ENCODE measurements around the gene ARHGAP31. TPM values are rescaled to one million over a fixed set of nuclear protein-coding genes. Genes with fewer than 3 reads are reported as not detected.

The ARHGAP31 gene
- polyA plus RNA-seq, 3 donors = 4.7 to 9.8 (median 7.6) TPM

DNA sequence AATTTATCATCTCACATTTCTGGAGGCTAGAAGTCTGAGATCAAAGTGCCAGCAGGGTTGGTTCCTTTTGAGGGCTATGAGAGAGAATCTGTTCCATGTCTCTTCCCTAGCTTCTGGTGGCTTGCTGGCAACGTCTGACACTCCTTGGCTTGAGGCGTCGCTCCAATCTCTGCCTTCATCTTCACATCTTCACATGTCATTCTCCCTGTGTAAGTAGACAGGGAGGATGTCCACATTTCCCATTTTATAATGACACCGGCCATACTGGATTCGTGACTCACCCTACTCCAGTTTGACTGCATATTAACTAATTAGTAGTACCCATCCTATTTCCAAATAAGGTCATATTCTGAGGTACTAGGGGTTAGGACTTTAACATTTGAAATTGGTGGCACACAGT lies 17.5 kb upstream of the ARHGAP31 start:
- intact Hi-C loops (cut with micrococcal nuclease) = loop anchor here in 1 of 2 donors (5.0 kb wide), 1 partner anchor 76 kb away; no protein-coding TSS in a partner anchor
- no peak for TF ChIP-seq CTCF (IDR thresholded peaks at IDR 0.05)

GRCh38 chr3:119279101-119279554 lies 15.1 kb upstream of the ARHGAP31 start:
- DNase-seq = no peak
- no peaks in the 10 kb centered on the region for H3K4me1 ChIP-seq (ENCODE audit: control insufficient read depth in 1 of 2, insufficient read depth in 2 of 2, low read length in 2 of 2)
- peaks cover 2% of the 10 kb centered on the region for H3K4me1 Mint-ChIP-seq
- no peak overlapping the region for H3K27ac ChIP-seq (ENCODE audit: low read depth in 1 of 2, low read length in 2 of 2)
- H4K20me1 ChIP-seq (ENCODE audit: insufficient read depth, low read length) = no peaks in the 10 kb centered on the region
- TF ChIP-seq CTCF (IDR thresholded peaks at IDR 0.05) = no peak
- peaks cover 18 to 26% (median 24%) of the 10 kb centered on the region in 7 donors for H3K9me3 Mint-ChIP-seq
- no peaks in the 10 kb centered on the region for H3K79me2 ChIP-seq (ENCODE audit: insufficient read depth, low read length)
- H3K4me2 ChIP-seq (replicated peaks; ENCODE audit: extremely low read depth, low read length, poor library complexity, severe bottlenecking) = no peak overlapping the region
- no peaks in the 10 kb centered on the region for H3K27me3 ChIP-seq (ENCODE audit: control insufficient read depth in 2 of 2, insufficient read depth in 2 of 2, low read length in 2 of 2)
- no peak overlapping the region for H2AFZ ChIP-seq (ENCODE audit: insufficient read depth, low read depth, low read length, poor library complexity, severe bottlenecking)
- H3K27ac Mint-ChIP-seq = no peak overlapping the region
- no peak overlapping the region for H3K4me3 ChIP-seq (replicated peaks in 1 of 3; ENCODE audit: low read depth in 2 of 3, low read length in 3 of 3)
- intact Hi-C loops (cut with micrococcal nuclease) = loop anchor here in 1 of 2 donors (5.0 kb wide), 1 partner anchor 73 kb away; no protein-coding TSS in a partner anchor
- H3K36me3 ChIP-seq (replicated peaks in 1 of 2; ENCODE audit: control insufficient read depth in 1 of 2, insufficient read depth in 2 of 2, low read length in 2 of 2) = no peaks in the 10 kb centered on the region
- peaks cover 13 to 14% of the 10 kb centered on the region in 2 donors for H3K9me3 ChIP-seq (replicated peaks in 1 of 2; ENCODE audit: control insufficient read depth in 1 of 2, insufficient read depth in 1 of 2, low read length in 2 of 2)
- peaks cover 3 to 4% of the 10 kb centered on the region in 2 donors for H3K36me3 Mint-ChIP-seq
- WGBS (ENCODE audit: insufficient coverage) = no CpG with 5 or more reads among the region's 6 CpGs
- no peak overlapping the region for H3K4me3 Mint-ChIP-seq
- no peak overlapping the region for H3K9ac ChIP-seq (ENCODE audit: insufficient read depth, low read length, poor library complexity, severe bottlenecking)
- peaks cover 0 to under 1% (median 0%) of the 10 kb centered on the region in 3 donors for H3K27me3 Mint-ChIP-seq (ENCODE audit: low read depth in 3 of 3)

More for the DNA sequence above, 17.5 kb upstream of the ARHGAP31 start:
- Histone ChIP-seq H3K9ac (ENCODE audit: insufficient read depth, low read length, poor library complexity, severe bottlenecking) (no peak overlapping the region), H3K4me3 (replicated peaks in 1 of 3; ENCODE audit: low read depth in 2 of 3, low read length in 3 of 3) (no peak overlapping the region), H4K20me1 (ENCODE audit: insufficient read depth, low read length) (no peaks in the 10 kb centered on the region), H3K79me2 (ENCODE audit: insufficient read depth, low read length) (no peaks in the 10 kb centered on the region), H3K27ac (ENCODE audit: low read depth in 1 of 2, low read length in 2 of 2) (no peak overlapping the region), H2AFZ (ENCODE audit: insufficient read depth, low read depth, low read length, poor library complexity, severe bottlenecking) (no peak overlapping the region), H3K4me2 (replicated peaks; ENCODE audit: extremely low read depth, low read length, poor library complexity, severe bottlenecking) (no peak overlapping the region), H3K9me3 (replicated peaks in 1 of 2; ENCODE audit: control insufficient read depth in 1 of 2, insufficient read depth in 1 of 2, low read length in 2 of 2) (no peaks in the 10 kb centered on the region), H3K4me1 (ENCODE audit: control insufficient read depth in 1 of 2, insufficient read depth in 2 of 2, low read length in 2 of 2) (no peaks in the 10 kb centered on the region), H3K36me3 (replicated peaks in 1 of 2; ENCODE audit: control insufficient read depth in 1 of 2, insufficient read depth in 2 of 2, low read length in 2 of 2) (no peaks in the 10 kb centered on the region), H3K27me3 (ENCODE audit: control insufficient read depth in 2 of 2, insufficient read depth in 2 of 2, low read length in 2 of 2) (no peaks in the 10 kb centered on the region)
- H3K4me1 Mint-ChIP-seq = peaks cover 2% of the 10 kb centered on the region
- no peak for DNase-seq
- no CpG with 5 or more reads among the region's 5 CpGs for WGBS (ENCODE audit: insufficient coverage)
- peaks cover 0 to 3% (median 2%) of the 10 kb centered on the region in 3 donors for H3K27me3 Mint-ChIP-seq (ENCODE audit: low read depth in 3 of 3)
- H3K9me3 Mint-ChIP-seq = peaks cover 0 to 5% (median 3%) of the 10 kb centered on the region in 7 donors
- H3K4me3 Mint-ChIP-seq = no peak overlapping the region
- H3K27ac Mint-ChIP-seq = no peak overlapping the region
- no peaks in the 10 kb centered on the region for H3K36me3 Mint-ChIP-seq
